ENCODE data around the gene ZDHHC5.
"Not testable (repeated sequence)": the region's sequence is repeated elsewhere in the genome, so short reads cannot be mapped to it uniquely, and the experiment has no call there.

The ZDHHC5 gene

GRCh38 chr11:57681168-57681567 lies 13.3 kb downstream of the ZDHHC5 start:
- H3K4me1 Mint-ChIP-seq = no peaks in the 10 kb centered on the region
- H3K36me3 Mint-ChIP-seq (ENCODE audit: low read depth) = peaks cover 55% of the 10 kb centered on the region
- no peaks in the 10 kb centered on the region for H3K9me3 Mint-ChIP-seq
- H3K27ac Mint-ChIP-seq = no peak overlapping the region
- H3K27me3 Mint-ChIP-seq (ENCODE audit: low read depth) = no peaks in the 10 kb centered on the region
- no peak for TF ChIP-seq CTCF (IDR thresholded peaks at IDR 0.05; ENCODE audit: unreplicated experiment in 3 of 3)
- H3K4me3 Mint-ChIP-seq = no peak overlapping the region

DNA sequence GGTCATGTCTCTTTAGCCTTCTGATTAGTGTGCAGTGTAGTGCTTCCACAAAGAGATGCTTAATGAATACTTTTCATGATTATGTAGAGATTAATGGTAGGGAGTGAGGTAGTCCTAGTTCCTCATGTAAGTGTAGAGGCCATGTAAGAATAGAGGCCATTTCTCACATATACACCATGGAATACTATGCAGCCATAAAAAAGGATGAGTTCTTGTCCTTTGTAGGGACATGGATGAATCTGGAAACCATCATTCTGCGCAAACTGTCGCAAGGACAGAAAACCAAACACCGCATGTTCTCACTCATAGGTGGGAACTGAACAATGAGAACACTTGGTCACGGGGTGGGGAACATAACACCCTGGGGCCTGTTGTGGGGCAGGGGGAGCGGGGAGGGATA lies 22.6 kb downstream of the ZDHHC5 start:
- not testable (repeated sequence) for H3K27ac Mint-ChIP-seq; H3K4me3 Mint-ChIP-seq; H3K27me3 Mint-ChIP-seq (ENCODE audit: low read depth); H3K4me1 Mint-ChIP-seq; H3K9me3 Mint-ChIP-seq
- peaks cover 54% of the 10 kb centered on the region for H3K36me3 Mint-ChIP-seq (ENCODE audit: low read depth)

GRCh38 chr11:57698843-57699365 lies 31.0 kb downstream of the ZDHHC5 start:
- H3K9me3 Mint-ChIP-seq = no peaks in the 10 kb centered on the region
- peaks cover 55% of the 10 kb centered on the region for H3K36me3 Mint-ChIP-seq (ENCODE audit: low read depth)
- H3K4me3 Mint-ChIP-seq = no peak overlapping the region
- TF ChIP-seq CTCF (IDR thresholded peaks at IDR 0.05; ENCODE audit: unreplicated experiment in 3 of 3) = no peak
- no peak overlapping the region for H3K27ac Mint-ChIP-seq
- H3K4me1 Mint-ChIP-seq = no peaks in the 10 kb centered on the region
- no peaks in the 10 kb centered on the region for H3K27me3 Mint-ChIP-seq (ENCODE audit: low read depth)

GRCh38 chr11:57699813-57700212 lies 31.9 kb downstream of the ZDHHC5 start:
- H3K27me3 Mint-ChIP-seq (ENCODE audit: low read depth) = no peaks in the 10 kb centered on the region
- TF ChIP-seq CTCF (IDR thresholded peaks at IDR 0.05; ENCODE audit: unreplicated experiment in 3 of 3) = no peak
- H3K27ac Mint-ChIP-seq = no peak overlapping the region
- no peaks in the 10 kb centered on the region for H3K9me3 Mint-ChIP-seq
- no peak overlapping the region for H3K4me3 Mint-ChIP-seq
- H3K4me1 Mint-ChIP-seq = no peaks in the 10 kb centered on the region
- peaks cover 63% of the 10 kb centered on the region for H3K36me3 Mint-ChIP-seq (ENCODE audit: low read depth)

DNA sequence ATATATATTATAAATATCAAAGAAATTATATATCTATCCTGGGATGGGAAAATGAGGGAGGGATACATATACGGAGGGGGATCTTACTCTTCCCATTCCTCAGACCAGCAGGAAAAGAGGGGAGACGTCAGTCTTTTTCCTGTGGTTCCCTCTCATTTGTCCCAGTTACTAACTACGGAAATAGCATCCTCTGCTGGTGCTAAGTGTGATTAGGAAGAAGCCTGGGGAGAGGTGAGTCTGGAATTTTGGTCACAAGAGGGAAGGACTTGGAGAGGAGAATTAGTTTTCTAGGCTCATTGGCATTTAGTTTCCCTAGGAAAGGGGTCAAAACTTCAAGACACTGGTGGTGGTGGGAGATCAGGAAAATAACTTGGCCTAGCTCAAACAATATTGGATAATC lies 32.5 kb downstream of the ZDHHC5 start:
- Mint-ChIP-seq H3K4me3 (no peak overlapping the region), H3K27ac (no peak overlapping the region), H3K36me3 (ENCODE audit: low read depth) (peaks cover 63% of the 10 kb centered on the region), H3K4me1 (no peaks in the 10 kb centered on the region), H3K9me3 (no peaks in the 10 kb centered on the region), H3K27me3 (ENCODE audit: low read depth) (no peaks in the 10 kb centered on the region)
- no peak for TF ChIP-seq CTCF (IDR thresholded peaks at IDR 0.05; ENCODE audit: unreplicated experiment in 3 of 3)

DNA sequence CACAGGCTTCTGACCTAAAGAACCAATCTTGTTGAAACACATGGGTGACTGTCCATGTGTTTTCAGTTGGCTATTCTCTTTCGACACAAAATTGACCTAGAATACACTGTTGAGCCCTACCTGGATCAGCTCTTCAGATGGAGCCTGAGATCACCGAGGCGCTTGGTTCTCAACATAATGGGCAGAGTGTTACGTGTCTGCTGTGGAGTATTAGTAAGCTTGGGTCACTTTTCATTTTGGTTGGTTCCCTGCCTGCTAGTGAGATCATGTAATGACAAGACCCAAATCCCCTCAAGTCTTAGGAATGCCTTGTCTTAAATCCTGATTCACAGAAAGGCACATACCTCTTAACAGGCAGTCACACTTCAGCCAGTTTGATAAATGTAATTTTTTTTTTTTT lies 35.4 kb downstream of the ZDHHC5 start:
- Mint-ChIP-seq H3K36me3 (ENCODE audit: low read depth) (peaks cover 56% of the 10 kb centered on the region), H3K4me3 (no peak overlapping the region), H3K27me3 (ENCODE audit: low read depth) (no peaks in the 10 kb centered on the region), H3K9me3 (no peaks in the 10 kb centered on the region), H3K4me1 (no peaks in the 10 kb centered on the region), H3K27ac (no peak overlapping the region)
- TF ChIP-seq CTCF (IDR thresholded peaks at IDR 0.05; ENCODE audit: unreplicated experiment in 3 of 3) = no peak
